Head of caudate nucleus (tissue), 42 donors: ENCODE results near the gene THSD7B.
"Not testable (repeated sequence)": the region's sequence is repeated elsewhere in the genome, so short reads cannot be mapped to it uniquely, and the experiment has no call there.

Experiments
- DNase-seq, 42 donors: peaks; one replicate each; pipeline versions ENCODE4 v3.0.0 to v3.0.0-alpha.2; 2020 to 2021; ENCODE audit warnings: mixed read lengths in 7 of 42
- intact Hi-C: fragments of 100-400 bp; cut with DNase I; formaldehyde crosslinking; loops from one replicate; pipeline ENCODE4 v1.15.0; 2022

THSD7B gene

GRCh38 chr2:136917411-136917881, 152.1 kb downstream of the THSD7B start:
- intact Hi-C loops: no loop called here
- no peak for DNase-seq

DNA sequence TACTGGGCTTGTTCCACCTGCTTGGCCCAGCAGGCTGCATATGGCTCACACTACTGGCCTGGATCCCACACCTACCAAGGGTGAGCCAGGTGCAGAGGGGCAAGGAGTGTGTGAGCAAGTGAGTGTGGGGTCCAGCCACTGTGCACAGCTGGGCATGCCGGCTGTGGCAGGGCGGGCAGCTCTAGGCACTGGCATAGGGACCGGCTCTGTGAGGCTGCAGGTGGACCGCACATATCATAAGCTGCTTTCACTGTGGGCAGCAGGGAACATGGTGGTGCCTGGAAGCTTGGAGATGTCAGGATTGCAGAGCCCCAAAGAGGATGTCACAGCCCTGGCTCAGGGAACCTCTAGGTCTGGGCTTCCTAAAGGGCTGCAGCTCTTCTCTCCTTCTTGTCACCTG, 154.3 kb downstream of the THSD7B start:
- intact Hi-C loops: no loop called here
- no peak for DNase-seq

DNA sequence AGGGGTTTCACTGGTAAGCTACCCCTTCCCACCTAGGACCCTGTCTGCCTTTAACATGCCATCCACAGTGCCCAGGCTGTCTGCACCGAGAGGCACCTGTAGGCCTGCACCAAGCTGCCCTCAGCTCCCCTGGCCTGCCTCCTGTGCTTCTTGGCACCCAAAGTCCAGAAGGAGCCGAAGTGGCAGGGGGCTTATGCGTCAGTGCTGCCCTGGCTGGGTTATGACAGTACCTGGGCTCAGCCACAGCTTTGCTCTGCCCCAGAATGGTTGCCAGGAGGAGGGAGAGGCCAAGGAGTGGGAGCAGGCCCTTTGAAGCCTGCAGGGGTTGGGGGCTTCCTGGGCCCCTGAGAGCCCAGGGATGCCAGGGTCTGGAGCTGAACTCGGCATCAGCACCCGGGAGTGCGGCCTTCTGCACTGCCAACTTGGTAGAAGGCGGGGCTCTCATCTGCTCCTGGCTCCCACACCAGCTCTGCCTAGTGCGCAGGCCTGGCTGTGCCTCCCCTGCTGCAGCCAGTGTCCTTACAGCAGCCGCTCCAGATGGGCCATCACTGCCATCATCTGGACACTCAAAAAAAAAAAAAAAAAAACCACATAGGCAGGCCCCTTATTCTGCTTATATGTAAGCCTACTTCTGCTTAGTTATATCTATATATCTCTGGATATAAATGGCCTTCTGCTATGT, 155.4 kb downstream of the THSD7B start:
- intact Hi-C loops: no loop called here
- DNase-seq: no peak

- intact Hi-C loops: no loop called here
- DNase-seq: no peak
Observed at GRCh38 chr2:136927156-136927555, 161.8 kb downstream of the THSD7B start.

- intact Hi-C loops: no loop called here
- DNase-seq: no peak
Observed at GRCh38 chr2:136929531-136929930, 164.2 kb downstream of the THSD7B start.

- intact Hi-C loops: no loop called here
- DNase-seq: no peak
Observed at GRCh38 chr2:136932700-136933099, 167.4 kb downstream of the THSD7B start.

DNA sequence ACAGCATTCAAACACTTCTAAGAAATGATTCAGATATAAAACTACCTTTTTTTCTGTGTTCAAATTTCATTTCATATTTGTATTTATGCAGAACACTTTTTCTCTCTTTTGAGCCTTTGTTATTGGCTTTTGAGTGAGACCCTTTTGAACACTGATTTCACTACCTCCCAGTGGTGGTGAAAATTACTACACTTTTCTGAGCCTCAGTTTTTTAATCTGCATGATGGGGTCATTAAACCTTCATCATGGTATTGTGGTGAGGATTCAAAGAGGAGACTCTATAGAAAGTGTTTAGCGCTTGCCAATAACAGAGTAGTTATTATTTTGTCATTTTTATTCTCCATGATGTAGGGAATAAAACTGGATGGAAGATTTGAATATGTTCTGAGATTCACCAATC, 169.8 kb downstream of the THSD7B start:
- no peak for DNase-seq
- intact Hi-C loops: no loop called here

- intact Hi-C loops: no loop called here
- DNase-seq: no peak
Observed at GRCh38 chr2:136956050-136956449, 190.7 kb downstream of the THSD7B start.

DNA sequence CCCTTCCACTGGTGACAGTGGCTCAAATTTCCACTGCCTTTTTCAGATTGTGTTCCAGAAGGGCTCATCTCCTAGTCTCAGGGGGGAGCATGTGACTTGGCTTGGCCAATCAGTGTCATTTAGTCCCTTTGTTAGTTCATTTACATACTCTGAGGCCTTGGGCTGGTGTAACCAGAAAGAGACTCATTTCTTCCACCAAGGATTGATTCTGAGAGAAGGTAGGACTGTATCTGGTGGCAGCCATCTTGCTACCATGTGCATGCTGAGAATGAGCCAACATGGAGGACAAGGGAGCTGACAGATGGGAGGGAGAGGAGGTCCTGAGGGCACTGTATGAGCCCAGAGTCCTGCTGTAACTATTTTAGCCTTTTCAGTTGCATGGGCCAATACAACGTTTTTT, 191.7 kb downstream of the THSD7B start:
- intact Hi-C loops: no loop called here
- no peak for DNase-seq

DNA sequence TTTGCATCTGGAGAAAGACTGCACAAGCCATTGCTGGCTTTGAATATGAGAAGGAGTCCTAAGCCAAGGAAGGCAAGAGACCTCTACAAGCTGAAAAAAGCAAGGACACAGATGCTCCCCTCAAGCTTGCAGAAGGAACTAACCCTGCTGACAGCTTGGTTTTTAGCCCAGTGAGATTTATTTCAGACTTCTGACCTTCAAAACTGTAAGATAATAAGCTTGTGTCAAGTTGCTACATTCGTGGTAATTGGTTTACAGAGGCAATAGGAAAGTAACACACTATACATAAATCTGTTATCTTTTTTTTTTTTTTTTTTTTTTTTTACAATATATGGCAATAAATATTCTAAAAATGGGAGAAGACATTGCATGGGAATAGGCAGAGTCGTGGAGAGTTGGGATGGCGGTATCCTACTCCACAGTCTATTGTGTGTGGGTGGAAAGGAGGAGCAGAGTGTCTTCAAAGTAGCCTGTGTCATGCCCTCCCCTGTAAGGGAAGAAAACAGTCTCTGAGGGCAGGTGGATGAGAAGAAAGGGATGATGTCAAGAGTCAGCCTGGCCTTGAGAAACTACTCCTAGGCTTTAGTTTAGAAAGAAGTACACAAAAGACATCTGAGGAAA, 196.9 kb downstream of the THSD7B start:
- intact Hi-C loops: no loop called here
- no peak for DNase-seq

- DNase-seq: no peak
- intact Hi-C loops: no loop called here
Observed at GRCh38 chr2:136966485-136966884, 201.1 kb downstream of the THSD7B start.

DNA sequence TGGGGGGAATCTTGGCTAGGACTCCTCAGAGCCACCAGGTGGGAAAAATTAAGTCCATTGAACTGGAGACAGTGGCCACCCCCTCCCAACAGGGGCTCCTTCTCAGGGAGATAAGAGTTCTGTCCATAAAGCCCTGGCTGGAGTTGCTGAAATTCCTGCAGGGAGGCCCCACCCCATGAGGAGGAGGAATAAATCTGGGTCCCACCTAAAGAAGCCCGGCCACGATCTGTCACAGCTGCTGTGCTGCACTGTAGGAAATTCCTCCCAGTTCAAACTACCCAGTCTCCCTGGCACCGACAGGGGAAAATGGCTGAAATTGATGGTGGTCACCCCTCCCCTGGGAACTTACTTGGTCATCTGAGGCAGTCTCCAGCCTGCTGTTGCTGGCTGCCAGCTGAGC, 215.0 kb downstream of the THSD7B start:
- DNase-seq: no peak
- intact Hi-C loops: no loop called here

DNA sequence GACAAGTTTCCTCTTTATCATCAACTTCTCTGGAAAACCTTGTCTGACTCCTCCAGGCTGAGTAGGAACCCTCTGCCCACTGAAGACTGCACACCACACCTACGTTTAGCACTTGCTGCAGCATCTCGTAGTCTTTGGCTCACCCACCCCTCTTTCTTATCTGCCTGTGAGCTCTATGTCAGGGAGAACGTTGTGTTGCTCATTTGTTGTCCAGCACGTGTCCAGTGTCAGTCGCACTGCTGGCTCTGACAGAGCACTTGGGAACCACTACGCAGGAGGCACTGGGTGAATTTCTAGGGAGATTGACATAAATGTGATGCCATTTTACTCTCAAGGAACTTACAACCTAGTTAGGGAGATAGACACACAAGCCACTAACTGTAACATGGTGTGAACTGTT, 216.3 kb downstream of the THSD7B start:
- DNase-seq, intact Hi-C loops: not testable (repeated sequence)

- no peak for DNase-seq
- intact Hi-C loops: no loop called here
Observed at GRCh38 chr2:136985044-136985443, 219.7 kb downstream of the THSD7B start.

DNA sequence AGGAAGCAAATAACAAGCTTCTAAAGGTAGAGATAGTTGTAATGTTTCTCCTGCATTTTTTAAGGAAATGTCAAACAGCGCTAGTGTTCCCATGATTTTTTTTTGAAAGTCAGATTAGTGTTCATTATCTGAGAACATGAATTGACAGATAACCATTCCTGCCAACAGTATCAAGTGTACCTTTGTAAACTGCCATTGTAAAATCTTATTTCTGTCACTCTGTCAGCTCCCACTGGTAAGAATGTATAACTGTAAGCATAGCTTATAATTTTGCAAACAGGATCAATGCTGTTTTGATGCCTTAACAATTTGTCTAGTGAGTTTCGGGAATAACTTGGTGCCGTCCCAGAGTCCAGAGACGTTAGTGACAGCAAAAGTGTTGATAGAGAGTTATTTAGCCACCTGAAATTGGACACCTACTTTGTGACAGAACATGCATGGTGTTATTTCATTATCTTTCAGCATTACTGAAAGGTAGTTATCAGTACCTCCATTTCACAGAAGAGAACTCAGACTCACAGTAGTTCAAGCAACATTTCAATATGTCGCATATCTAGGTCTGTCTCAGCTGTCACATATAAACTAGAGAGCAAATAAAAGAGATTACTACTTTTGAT, 221.4 kb downstream of the THSD7B start:
- intact Hi-C loops: no loop called here
- no peak for DNase-seq

DNA sequence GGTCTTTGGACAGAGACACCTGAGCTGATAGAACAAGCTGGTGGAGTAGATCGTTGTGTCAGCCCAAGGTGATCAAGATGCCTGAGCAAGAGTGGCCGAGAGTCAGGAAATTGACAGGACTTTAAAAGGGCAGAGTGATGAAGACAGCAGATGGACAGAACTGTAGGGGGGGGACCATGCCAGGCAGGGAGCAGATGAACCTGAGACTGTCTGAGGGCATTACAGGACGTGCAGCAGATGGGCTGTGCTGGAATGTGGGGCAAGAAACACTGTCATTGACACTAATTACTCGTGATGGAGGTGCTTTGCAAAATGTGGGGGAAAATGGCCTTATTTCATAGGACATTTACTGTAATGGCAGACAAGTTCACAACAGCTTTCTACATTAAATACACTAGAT, 225.0 kb downstream of the THSD7B start:
- intact Hi-C loops: no loop called here
- no peak for DNase-seq

- DNase-seq: no peak
- intact Hi-C loops: no loop called here
Observed at GRCh38 chr2:136994793-136995192, 229.4 kb downstream of the THSD7B start.

GRCh38 chr2:136997557-136997956, 232.2 kb downstream of the THSD7B start:
- no peak for DNase-seq
- intact Hi-C loops: no loop called here

DNA sequence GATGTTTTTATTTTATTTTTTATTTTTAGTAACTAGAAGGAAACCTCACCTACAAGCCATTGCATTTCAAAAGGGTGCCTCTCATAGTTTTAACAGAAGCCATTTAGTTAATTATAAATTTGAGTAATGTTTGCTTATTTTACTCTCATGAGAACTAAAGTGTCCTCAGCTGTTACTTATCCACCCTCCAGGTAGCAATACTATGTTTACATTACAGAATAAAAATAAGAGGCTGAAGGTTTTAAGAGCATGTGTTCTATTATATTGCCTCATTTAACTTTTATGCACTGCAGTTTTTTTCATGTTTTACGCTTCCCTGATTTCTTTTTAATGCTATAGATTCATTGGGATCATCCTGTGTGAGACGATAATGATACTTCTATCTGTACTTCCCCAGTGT, 235.5 kb downstream of the THSD7B start:
- intact Hi-C loops: no loop called here
- DNase-seq: no peak

DNA sequence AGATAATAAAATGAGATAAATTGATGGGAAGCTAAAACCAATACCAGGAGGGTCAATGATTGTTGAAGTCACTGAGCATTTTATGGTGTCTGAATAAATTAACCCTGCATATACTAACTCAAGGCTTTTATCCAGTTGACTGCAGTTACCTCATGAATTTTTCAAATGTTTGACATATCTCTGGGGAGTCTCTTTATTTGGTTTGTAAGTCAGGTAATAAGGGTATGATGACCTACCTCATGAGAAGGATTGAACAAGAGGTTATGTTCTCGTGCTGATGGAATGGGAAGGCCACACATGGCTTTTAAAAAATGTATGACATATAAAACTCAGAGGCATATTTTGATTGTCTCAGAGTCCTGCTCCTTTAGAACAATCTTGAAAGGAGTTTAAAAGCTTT, 237.6 kb downstream of the THSD7B start:
- intact Hi-C loops: no loop called here

GRCh38 chr2:137005210-137005609, 239.9 kb downstream of the THSD7B start:
- no peak for DNase-seq
- intact Hi-C loops: no loop called here

More for the DNA sequence above, 237.6 kb downstream of the THSD7B start:
- no peak for DNase-seq
